GM18873 (cell line): ENCODE measurements around the gene KDM2A.

Experiments used
- ATAC-seq: cut with Tn5 transposase; IDR thresholded peaks from one replicate; pipeline ENCODE4 v1.9.1; 2021; ENCODE audit warnings: mild to moderate bottlenecking, moderate library complexity, moderate number of reproducible peaks; ENCODE audit not compliant: unreplicated experiment, low FRiP score

The KDM2A gene

GRCh38 chr11:67269401-67270255 is 150.6 kb downstream of the KDM2A start:
- no peak for ATAC-seq

DNA sequence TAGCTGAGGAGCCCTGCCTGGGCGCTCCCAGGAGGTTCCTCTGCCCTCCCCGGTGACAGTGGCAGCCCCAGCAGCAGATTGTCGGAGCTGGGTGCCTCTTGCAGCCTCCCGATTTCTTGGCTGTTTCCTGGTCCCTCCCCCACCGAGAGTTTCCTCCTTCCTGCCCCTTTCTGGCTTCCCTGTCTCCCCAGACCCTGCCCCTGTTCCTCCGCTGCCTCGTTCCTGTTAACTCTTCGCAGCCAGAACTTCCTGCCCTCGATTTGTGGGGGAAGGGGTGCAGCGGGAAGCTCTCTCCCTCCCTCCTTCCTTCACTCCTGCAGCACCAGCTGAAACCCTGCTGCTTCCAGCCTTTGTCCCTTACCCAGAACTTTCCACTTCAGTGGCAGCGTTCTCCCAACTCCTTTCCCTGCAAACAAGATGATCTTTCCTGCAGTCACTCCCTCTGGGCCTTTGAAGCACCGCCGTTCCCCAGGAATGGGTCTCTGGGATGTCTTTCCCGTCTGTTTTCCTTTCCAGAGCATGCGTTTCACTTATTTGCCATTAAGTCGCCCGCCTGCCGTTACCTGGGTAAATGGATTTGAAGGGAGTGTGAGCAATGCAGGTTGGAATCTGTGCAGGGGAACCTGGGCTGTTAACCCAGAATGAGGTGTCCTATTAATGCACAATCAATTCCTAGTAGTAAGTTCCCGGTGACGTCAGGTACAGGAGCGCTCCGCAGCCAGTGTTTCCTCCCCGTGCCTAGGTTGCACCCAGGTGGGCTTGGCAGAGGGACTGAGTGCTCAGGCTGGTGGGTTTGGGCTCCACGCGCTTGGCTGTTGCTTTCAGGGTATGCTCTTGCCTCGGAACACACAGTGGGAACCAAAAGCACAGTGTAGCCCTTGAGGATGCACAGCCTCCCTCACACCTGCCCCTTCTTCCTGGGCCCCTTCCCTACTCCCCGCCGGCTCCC is 151.5 kb downstream of the KDM2A start:
- no peak for ATAC-seq

- ATAC-seq: no peak
Observed at GRCh38 chr11:67271205-67271540, 152.1 kb downstream of the KDM2A start.

DNA sequence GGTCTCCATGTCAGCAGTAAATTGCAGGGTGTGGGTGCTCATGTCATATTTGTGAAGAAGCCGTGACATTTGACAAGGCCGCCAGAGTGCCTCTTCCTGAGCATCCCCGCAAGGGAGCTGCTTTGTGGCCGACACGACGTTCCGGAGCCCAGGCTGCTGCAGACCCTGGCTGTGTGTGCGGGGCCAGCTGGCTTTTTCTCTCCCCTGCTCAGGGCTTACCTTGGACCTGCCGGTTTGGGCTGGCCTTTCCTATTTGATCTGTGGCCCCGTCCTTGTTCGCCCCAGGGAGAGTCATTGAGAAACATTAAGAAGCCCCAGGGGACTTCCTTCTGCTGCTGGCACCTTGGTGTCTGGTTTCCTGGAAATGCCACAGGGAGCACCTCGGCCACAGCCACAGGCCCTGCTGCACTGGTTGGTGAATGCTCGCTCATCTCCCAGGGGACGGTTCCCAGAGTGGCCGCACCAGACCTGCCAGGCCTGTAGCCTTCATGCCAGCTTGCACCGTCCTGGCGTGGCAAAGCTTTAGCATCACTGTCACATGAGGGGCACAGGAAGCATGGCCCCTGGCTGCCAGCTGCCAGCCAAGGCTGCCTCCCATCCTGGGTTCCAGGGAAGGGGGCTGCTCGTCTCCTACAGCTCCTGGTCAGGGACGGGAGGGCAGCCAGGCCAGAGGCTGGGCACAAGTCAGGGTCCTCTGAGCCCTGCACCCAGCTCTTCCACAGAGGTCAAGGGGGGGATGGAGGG is 152.7 kb downstream of the KDM2A start:
- ATAC-seq: no peak

GRCh38 chr11:67272327-67273259 is 153.5 kb downstream of the KDM2A start:
- no peak for ATAC-seq

DNA sequence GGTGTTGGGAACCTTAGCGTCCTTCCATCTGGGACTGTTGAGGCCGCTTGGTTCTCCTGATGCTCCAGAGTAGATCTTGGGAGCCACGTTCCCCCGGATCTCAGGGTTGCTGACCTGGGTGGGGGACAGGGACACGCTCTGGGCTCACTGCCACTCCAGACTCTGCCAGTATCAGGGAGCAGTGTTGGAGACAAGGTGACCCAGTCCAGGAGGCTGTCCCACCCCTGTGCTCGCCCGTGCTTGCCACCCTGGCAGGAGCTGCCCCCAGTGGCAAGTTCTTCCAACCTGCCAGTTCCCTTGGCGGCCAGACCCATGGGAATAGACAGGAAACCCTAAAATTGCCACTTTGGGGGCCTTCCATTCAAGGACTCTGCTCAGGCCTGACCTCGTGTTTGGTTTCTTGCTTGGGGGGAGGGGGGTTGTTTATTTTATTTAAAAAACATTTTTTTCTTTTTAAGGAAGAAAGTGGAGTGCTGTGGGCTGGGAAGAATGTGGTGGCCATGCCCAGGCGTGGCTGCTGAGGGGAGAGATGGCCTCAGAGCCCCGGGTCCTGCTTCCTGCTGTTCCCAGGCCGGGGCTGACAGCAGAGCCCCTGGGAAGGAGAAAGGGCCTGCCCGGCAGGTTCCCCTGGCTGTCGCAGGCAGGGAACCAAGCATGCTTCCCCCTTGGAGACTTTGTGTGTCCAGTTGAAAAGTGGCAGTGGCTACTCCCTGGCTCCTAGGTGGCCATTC is 154.4 kb downstream of the KDM2A start:
- ATAC-seq: no peak

DNA sequence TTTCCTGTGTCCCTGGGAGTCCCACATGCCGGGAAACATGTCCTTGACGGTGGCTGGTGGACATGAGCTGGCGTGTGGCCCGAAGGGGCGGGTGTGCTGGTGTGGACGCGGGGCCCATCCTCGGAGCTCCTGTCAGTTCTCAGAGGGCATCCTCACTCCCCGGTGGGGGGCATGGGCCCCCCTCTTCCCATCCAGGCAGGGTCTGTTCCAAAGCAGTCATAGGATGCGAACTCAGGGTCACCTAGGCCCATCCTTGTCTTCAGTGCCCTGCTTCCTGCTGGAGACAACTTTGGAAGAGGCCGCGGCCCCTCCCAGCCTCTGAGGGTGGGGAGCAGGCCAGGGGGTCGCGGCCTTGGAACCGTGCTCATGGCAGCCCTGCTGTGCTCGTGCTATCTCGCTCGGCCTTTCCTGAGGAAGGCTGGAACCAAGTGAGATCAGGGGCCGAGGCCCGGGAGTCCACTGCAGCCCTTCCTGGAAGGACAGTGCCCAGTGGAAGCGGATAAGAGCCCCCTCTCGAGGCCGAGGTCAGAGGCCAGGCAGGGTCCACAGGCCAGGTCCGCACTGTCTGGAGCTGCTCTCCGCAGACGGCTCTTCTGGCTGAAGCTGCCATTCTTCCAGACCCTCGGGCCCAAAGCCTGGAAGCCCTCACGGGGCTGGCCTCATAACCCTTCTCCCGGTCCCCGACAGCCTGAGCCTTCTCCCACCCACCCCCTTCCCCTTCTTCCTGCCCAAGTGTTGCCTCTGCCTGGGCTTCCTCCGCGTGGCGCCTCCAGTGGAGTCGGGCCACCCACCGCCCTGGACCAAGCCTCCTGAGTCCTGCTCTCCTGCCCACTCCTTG is 155.9 kb downstream of the KDM2A start:
- no peak for ATAC-seq

GRCh38 chr11:67275606-67276409 is 156.7 kb downstream of the KDM2A start:
- ATAC-seq: no peak

DNA sequence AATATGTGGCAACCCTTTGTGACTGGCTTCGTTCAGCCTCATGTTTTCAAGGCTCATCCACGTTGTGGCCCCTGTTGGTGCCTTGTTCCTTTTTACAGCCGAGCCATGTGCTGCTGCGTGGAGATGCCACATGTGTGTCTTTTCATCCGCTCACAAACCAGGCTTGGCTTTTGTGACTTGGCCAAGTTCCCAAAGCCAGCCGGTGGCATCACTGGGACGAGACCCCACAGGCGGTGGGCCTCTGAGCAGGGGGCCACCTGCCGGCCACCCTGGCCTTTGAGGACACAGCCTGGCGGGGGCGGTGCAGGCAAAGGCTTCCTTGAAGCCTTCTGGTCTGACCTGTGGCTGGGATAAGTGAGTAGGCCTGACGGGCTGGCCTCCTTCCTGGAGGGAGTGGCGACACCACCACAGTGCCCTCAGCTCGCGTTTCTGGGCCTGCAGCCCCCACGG is 157.7 kb downstream of the KDM2A start:
- no peak for ATAC-seq

- peak; percentile 71 for ATAC-seq
Observed at GRCh38 chr11:67277231-67277961, 158.3 kb downstream of the KDM2A start.

DNA sequence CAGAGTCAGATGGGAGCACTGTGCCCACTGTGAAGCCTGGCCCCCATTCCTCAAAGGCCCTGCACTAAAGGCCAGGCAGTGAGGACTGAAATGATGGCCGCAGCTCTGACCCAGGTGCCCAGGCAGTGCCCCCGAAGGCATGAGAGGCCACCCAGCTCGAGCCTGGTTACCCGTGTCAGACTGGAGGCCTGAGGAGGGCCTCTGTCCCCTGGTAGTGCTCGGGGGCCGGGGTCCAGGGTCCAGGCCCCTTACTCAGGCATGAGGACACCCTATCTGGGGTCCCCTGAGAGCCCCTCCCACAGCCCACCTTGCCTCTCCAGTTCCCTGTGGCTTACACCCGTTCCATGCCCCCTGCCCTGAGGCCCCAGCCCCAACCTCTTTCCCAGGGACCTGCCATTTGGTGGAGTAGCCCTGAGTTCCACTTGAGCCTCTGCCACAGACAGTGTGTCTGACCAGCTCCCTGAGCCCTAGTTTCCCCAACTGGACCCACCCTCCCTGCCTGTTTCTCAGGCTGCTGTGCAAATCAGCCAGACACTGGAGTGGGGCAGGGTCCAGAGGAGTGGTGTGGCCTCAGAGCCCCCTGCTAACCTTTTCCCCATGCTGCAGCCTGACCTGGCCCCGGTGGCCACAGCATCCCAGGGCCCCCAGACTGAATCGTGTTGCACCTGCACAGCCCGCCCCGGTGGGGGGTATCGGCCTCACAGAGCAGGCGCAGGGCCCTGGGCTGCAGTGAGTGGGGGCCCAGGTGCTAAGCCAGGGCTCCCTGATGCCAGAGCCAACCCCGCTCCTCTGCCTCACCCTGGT is 159.3 kb downstream of the KDM2A start:
- ATAC-seq: peak; percentile 10

- ATAC-seq: no peak
Observed at GRCh38 chr11:67278939-67279588, 160.0 kb downstream of the KDM2A start.

- ATAC-seq: no peak
Observed at GRCh38 chr11:67279589-67280340, 160.7 kb downstream of the KDM2A start.

DNA sequence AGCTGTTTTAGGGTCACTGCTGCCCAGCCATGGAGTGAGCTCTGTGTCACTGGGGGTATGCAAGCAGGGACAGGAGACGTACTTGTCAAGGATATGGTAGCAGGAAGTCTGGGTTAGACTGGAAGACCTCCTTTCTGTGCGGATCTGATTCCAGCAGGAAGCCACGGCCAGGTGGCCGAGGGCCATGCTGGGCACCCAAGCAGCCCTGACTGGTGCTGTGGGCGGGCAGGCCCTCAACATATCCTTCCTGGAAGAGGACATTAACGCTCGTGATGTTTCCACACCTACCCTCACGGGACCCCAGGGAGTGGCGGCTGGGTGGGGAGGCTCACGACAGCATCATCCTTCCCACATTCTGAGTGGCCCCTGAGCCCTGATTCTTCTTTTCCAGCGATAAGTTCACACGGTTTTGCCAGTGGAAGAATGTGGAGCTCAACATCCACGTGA is 161.3 kb downstream of the KDM2A start:
- ATAC-seq: no peak
